Activated T-helper 9 cell treated with anti-CD3 and anti-CD28 coated beads, Interleukin-2, amount 50 U/mL, for 16 hours (primary cell): ENCODE results near the gene TSPEAR.

Experiments
- DNase-seq: peaks from one replicate; pipeline ENCODE4 v3.0.0-alpha.2; 2020; ENCODE audit warnings: low read depth

Gene TSPEAR

GRCh38 chr21:44462086-44462833 lies 249.1 kb downstream of the TSPEAR start:
- no peak for DNase-seq

DNA sequence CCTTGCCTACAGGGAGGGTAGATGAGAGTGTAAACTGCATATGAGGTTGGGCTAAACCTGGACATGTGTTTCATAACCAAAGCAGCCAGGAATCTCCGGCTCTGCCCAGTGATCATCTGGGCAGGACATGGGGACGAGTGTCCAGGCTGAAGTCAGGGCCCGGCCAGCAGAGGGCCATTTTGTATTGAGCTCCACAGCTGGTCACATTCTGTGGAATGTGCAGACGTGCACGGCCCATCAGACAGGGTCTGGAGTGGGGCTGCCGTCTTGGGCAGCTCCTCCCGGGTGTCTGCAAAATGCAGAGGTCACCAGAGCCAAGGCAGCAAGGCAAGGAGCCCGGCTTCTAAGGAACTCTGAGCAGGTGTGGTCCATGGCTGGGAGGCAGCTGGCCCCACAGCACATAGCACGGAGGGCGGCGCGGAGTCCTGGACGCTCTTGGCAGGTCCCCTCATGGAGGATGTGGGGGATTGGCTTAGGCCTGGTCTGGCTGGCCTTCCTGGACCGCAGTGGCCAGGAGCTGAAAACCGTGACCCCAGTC lies 249.8 kb downstream of the TSPEAR start:
- no peak for DNase-seq

GRCh38 chr21:44461005-44461404 lies 250.4 kb downstream of the TSPEAR start:
- DNase-seq, result no peak

GRCh38 chr21:44460441-44460755 lies 251.0 kb downstream of the TSPEAR start:
- no peak for DNase-seq

DNA sequence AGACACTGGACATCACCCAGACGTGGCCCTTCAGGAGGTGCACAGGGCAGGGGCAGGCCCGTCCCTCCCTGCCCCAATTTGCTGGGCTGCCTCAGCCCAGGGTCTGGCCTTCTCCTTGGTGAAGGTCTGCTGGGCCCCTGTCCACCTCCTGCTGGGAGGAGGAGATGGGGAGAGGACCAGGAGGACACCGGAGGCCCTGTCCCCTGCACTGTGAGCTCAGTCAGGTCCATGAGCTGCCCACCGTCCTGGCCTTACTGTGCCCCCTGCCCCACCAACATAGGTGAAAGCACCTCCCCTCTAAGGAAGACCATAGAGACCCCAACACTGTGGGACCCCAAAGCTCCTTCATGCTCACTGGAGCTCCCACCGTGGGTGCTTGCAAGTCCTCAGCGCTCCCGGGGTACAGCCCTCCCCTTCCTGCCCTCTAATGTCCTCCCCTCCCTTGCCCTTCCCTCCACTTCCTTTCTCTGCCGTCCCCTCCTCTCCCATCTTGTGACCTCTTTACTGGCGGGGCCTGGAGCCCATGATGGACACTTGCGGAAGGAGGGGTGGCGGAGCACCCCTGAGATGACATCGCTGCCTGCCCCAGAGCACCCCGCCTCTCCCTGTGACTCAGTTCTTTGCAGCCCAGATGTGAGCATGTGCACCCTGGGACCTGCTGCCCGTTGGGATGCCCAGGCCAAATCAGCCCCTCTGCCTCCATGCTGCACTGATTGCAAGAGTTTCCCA lies 251.5 kb downstream of the TSPEAR start:
- DNase-seq, result no peak

DNA sequence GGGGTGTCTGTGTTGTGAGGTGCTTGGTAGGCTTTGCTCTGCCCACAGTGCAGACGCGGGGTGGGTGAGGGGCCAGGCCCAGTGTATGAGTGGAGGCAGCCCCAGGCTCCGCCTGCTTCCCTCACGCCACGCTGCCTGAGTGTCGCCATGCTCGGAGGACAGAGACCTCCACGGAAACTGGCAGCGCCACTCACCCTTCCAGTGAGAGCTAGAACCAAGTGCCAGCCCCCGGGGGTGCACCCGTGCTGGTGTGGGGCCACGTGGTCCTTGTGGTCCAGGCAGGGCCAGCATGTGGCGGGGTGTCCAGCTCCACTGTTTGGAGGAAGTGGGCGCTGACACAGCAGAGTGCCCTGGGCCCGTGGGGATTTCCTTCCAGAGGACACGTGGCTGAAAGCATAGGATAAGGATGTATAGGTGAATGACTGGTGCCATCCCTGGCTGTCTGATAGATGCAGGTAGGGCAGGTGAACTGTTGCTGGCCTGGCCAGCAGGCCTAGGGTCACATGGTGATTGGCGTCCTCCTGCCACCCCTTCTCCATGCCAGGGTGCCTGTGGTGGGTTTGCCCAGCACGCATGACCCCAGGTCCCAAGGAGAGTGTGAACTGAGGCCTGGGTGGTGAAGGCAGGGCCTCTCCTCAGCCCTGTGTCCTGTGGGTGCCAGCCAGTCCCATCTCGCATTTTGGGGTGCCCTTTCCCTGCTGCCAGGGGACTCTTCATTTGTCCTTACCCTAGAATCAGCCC lies 252.2 kb downstream of the TSPEAR start:
- DNase-seq, result no peak

DNA sequence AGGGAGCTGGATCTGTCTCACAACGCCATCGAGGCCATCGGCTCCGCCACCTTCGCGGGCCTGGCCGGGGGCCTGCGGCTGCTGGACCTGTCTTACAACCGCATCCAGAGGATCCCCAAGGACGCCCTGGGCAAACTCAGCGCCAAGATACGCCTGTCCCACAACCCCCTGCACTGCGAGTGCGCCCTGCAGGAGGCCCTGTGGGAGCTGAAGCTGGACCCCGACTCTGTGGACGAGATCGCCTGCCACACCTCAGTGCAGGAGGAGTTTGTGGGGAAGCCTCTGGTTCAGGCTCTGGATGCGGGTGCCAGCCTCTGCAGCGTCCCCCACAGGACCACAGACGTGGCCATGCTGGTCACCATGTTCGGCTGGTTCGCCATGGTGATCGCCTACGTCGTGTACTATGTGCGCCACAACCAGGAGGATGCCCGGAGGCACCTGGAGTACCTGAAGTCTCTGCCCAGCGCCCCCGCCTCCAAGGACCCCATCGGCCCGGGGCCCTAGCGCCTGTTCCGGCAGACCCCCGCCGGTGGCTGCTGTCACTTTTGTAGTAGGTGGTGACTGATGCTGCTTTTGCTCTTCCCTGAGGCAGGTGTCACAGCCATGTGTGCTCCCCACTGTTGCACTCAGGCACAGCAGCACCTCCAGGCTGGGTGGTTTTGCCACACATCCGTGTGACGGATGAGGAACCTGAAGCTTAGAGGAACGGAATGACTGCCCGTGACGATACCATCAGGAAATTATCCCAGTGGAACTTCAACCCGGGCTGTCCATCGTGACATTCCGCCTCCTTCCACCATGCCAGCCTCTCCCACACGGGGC lies 254.2 kb downstream of the TSPEAR start:
- no peak for DNase-seq

GRCh38 chr21:44456214-44456914 lies 255.0 kb downstream of the TSPEAR start:
- DNase-seq, result no peak

DNA sequence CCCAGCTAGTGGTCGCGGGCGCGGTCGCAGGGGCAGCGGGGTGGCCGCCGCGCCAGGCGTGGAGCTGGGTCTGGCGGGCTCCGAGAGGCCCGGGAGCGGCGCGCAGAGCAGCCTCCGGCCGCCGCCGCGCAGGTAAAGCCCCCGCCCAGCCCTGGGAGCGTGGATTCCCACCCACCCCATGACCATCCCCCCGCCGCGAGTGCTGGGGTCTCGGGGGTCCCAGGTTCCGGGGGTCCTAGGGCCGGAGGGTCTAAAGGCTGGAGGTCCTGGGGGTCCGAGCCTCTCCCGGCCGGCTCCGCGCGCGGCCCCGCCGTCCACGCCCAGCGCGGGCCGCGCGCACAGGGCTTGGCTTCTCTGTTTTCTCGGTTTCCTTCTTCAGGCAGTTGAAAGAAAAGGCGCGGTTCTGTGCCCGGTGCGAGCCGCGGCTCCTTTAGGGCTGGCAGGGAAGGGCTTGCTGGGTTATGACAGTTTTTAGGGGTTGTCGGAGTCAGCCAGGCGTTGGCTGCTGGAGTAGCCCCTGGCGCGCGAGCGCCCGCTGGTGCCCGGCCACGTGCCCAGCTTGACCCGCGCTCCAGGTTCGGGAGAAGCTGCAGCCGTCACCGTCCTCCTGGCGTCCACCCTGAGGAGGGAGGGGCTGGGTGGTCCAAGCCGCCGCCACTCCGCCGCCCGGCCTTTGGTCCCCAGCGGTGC lies 255.7 kb downstream of the TSPEAR start:
- no peak for DNase-seq

- DNase-seq, result peak; percentile 71
These were observed 256.4 kb downstream of the TSPEAR start, which contains the start of gene LRRC3 for GRCh38 chr21:44454747-44455523. TSS of gene LRRC3 (plus strand) at chr21:44455510. CDS start at chr21:44456645, 1,135 bp downstream.

DNA sequence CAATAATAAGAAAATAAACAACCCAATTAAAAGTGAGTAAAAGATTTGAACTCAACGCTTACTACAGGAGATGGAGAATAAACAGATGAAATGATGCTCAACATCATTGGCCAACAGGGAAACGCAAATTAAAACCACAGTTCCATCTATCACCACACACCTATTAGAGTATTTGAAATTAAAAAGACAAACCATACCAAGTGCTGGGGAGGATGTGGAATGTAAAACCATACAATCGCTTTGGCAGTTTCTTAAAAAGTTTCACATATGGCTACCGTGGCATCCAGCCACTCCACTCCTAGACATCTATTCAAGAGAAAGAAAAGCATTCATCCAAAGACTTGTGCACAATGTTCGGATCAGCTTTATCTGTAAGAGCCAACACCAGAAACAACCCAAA lies 257.3 kb downstream of the TSPEAR start:
- DNase-seq, result no peak

DNA sequence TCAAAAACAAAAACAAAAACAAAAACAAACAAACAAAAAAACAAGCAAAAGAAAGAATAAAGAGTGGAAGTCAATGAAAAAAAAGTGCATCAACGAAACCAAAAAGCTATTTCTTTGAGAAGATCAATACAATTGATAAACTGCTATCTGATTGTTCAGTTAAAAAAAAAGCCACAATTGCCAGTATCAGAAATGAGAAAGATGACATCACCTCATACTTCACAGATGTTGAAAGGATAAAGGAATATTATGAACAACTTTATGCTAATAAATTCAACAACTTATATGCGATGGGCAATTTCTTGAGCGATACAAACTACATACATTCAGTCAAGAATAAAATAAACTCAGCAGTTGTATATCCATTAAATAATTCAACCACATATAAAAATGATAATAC lies 258.3 kb downstream of the TSPEAR start:
- no peak for DNase-seq

DNA sequence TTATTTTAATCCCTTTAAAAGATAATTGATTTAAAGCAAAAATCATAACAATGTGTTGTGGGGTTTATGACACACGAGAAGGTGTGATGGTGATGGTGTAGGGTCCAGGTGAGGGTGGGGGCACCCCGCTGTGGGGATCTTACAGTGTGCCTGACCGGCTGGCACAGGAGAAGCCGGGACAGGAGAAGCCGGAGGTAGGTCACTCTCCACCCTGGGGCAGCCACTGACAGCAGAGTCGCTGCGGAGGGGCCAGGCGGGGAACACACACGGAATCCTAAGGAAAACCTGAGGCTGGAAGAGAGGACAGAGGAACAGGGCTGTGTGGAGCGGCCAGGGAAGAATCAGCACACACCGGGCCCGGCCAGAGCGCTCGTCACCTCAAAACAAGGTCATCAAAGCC lies 260.4 kb downstream of the TSPEAR start:
- DNase-seq, result no peak

- no peak for DNase-seq
These were observed 261.0 kb downstream of the TSPEAR start for GRCh38 chr21:44450402-44450801.

GRCh38 chr21:44449473-44450363 lies 261.7 kb downstream of the TSPEAR start:
- no peak for DNase-seq

GRCh38 chr21:44448651-44449131 lies 262.7 kb downstream of the TSPEAR start:
- no peak for DNase-seq
